K562 (cell line): ENCODE measurements around the gene ADRA1B. TPM values are rescaled to one million over a fixed set of nuclear protein-coding genes. Genes with fewer than 3 reads are reported as not detected.

Experiments used
- ATAC-seq: fragments of 200-7000 bp; cut with Tn5 transposase; 3 replicates; pipeline ENCODE4 v1.9.1; 2020; ENCODE audit warnings: moderate library complexity
- BruUV-seq: library from RNA; stranded (reverse); fragments of 400-500 nt; replicated peaks from 2 replicates; lab custom pipeline; 2021; lab: Mats Ljungman, UMichigan
- CTCF ChIA-PET: fragments of 300-600 bp; formaldehyde crosslinking; extraction: SDS; loops from one replicate; lab custom pipeline; 2021; ENCODE audit warnings: low intra/inter-chr PET ratio; lab: Yijun Ruan, JAX
- POLR2A ChIA-PET: fragments of 300-600, 350-650 bp; sonication (Branson Sonifier 250); formaldehyde crosslinking; extraction: SDS; loops from one replicate; lab custom pipeline; 2021; ENCODE audit warnings: antibody characterized with exemption, inconsistent platforms; lab: Yijun Ruan, JAX
- DNase-seq, 4 experiments: peaks; one replicate each; pipeline versions ENCODE4 v3.0.0 to v3.0.0-alpha.2; 2011 to 2018; ENCODE audit warnings: low spot score in 3 of 4, mixed read lengths in 3 of 4; ENCODE audit errors: extremely low read depth in 1 of 4
- FAIRE-seq: peaks from 2 replicates; lab custom pipeline; 2011; peaks lifted over from hg19 to GRCh38; lab: Jason Lieb, UNC
- H2AFZ ChIP-seq: 2 replicates; pipeline ENCODE4 v1.6.0; 2011; ENCODE audit warnings: low read depth, low read length, control low read depth, inconsistent platforms
- H3K27ac ChIP-seq: fragments of 200-600 bp; 3 replicates; pipeline ENCODE4 v1.8.0; 2011; ENCODE audit warnings: low read depth, mild to moderate bottlenecking, control low read depth, inconsistent platforms, low read length, moderate library complexity, mixed read lengths; ENCODE audit errors: extremely low read depth
- H3K27me3 ChIP-seq, 2 experiments: fragments of 300-600 bp in 1 of 2; 2 replicates in 1 of 2; 3 replicates in 1 of 2; pipeline versions ENCODE4 v1.6.0 to v1.8.0; 2011; ENCODE audit warnings: inconsistent platforms in 2 of 2, low read length in 2 of 2, mild to moderate bottlenecking in 1 of 2, mixed read lengths in 1 of 2, moderate library complexity in 1 of 2; ENCODE audit not compliant: control insufficient read depth in 2 of 2, insufficient read depth in 2 of 2
- H3K36me3 ChIP-seq: fragments of 300-600 bp; 3 replicates; pipeline ENCODE4 v1.8.0; 2011; ENCODE audit warnings: mild to moderate bottlenecking, low read length, inconsistent platforms; ENCODE audit not compliant: control insufficient read depth, insufficient read depth
- H3K4me1 ChIP-seq, 2 experiments: fragments of 200-600 bp in 1 of 2; replicated peaks in 1 of 2; 2 replicates in 1 of 2; 3 replicates in 1 of 2; pipeline versions ENCODE4 v1.5.1 to v1.8.0; 2011; ENCODE audit warnings: inconsistent platforms in 2 of 2, low read length in 2 of 2, mild to moderate bottlenecking in 1 of 2, mixed read lengths in 1 of 2, moderate library complexity in 1 of 2; ENCODE audit not compliant: control insufficient read depth in 2 of 2, insufficient read depth in 2 of 2
- H3K4me2 ChIP-seq: 2 replicates; pipeline ENCODE4 v1.6.1; 2011; ENCODE audit warnings: low read length, control low read depth, inconsistent platforms, mixed read lengths; ENCODE audit not compliant: insufficient read depth
- H3K4me3 ChIP-seq: fragments of 200-600 bp; sonication (generic), shearing (Covaris generic); 2 replicates; pipeline ENCODE4 v1.5.1; 2016; ENCODE audit warnings: control low read depth, inconsistent platforms
- H3K79me2 ChIP-seq: fragments of 200-600 bp; 3 replicates; pipeline ENCODE4 v1.8.0; 2011; ENCODE audit warnings: low read length, inconsistent platforms; ENCODE audit not compliant: control insufficient read depth, insufficient read depth
- H3K9ac ChIP-seq, 2 experiments: 2 replicates each; pipeline versions ENCODE4 v1.6.0 to v1.6.1; 2011; ENCODE audit warnings: low read depth in 2 of 2, low read length in 2 of 2, control low read depth in 1 of 2, inconsistent platforms in 1 of 2, mild to moderate bottlenecking in 1 of 2, mixed read lengths in 1 of 2; ENCODE audit not compliant: insufficient read depth in 1 of 2
- H3K9me1 ChIP-seq: one replicate; pipeline ENCODE4 v1.6.0; 2011; ENCODE audit warnings: inconsistent platforms, mild to moderate bottlenecking, low read length, moderate library complexity; ENCODE audit not compliant: control insufficient read depth, insufficient read depth
- H3K9me3 ChIP-seq: replicated peaks from 2 replicates; pipeline ENCODE4 v1.5.1; 2011; ENCODE audit warnings: low read depth, low read length, inconsistent platforms; ENCODE audit not compliant: control insufficient read depth, insufficient read depth
- H4K20me1 ChIP-seq: replicated peaks from 2 replicates; pipeline ENCODE4 v1.6.1; 2011; ENCODE audit warnings: low read length, inconsistent platforms, mixed read lengths; ENCODE audit not compliant: control insufficient read depth, insufficient read depth
- E2F5 ChIP-seq: sonication (generic); formaldehyde crosslinking; IDR thresholded peaks from 2 replicates; pipeline ENCODE4 v1.8.0; 2022; ENCODE audit warnings: mild to moderate bottlenecking, missing genetic modification reagents
- RAD51 ChIP-seq: fragments of 450-650 bp; IDR thresholded peaks from 2 replicates; pipeline ENCODE4 v1.7.1; 2016; ENCODE audit warnings: low read depth, mild to moderate bottlenecking, borderline replicate concordance
- SLC30A9 ChIP-seq: fragments of 250-450 bp; sonication (Bioruptor Pico); IDR thresholded peaks from 2 replicates; pipeline ENCODE4 v1.8.0; 2022; ENCODE audit warnings: mild to moderate bottlenecking, moderate library complexity
- XRCC5 ChIP-seq: fragments of 200-400 bp; formaldehyde crosslinking; IDR thresholded peaks from 2 replicates; pipeline ENCODE4 v1.6.1; 2017; ENCODE audit warnings: low read depth, mild to moderate bottlenecking, low read length
- ZNF609 ChIP-seq: sonication (generic); formaldehyde crosslinking; IDR thresholded peaks from 2 replicates; pipeline ENCODE4 v1.8.1; 2023; ENCODE audit warnings: missing genetic modification reagents, mild to moderate bottlenecking, borderline replicate concordance
- WGBS: fragments of 100-300 bp; shearing (Covaris generic); methylation state at CpG from one replicate; pipeline ENCODE4 v1.1.6; 2016; ENCODE audit warnings: low coverage, mixed read lengths; ENCODE audit not compliant: insufficient coverage; ENCODE audit errors: missing lambda C conversion rate; 5-methylcytosine and 5-hydroxymethylcytosine counted together
- in situ Hi-C: fragments of 300-500 bp; cut with MboI; formaldehyde crosslinking; loops from 4 replicates; pipeline ENCODE4 v1.15.0; 2018; ENCODE audit warnings: inconsistent platforms, mixed read lengths
- intact Hi-C: fragments of 100-400 bp; cut with micrococcal nuclease; formaldehyde crosslinking; loops from 2 replicates; pipeline ENCODE4 v1.14.2; 2022
- polyA plus RNA-seq, 8 experiments: library from polyadenylated mRNA; depleted of rRNA in 4 of 8; stranded (reverse) in 5 of 8; unstranded in 3 of 8; fragments of >200 nt; fragmentation: Nextera tagmentation in 2 of 8; fragmentation: Illumina TruSeq in 1 of 8; extraction: Ambion mirVana in 2 of 8; extraction: Trizol in 1 of 8; gene quantifications; 2 replicates each; pipeline versions ENCODE4 v1.2.1 to v1.2.3, GENCODE V29; 2011 to 2014; ENCODE audit warnings: inconsistent platforms in 1 of 8, missing spikeins in 1 of 8
- total RNA-seq, 7 experiments: library from RNA; depleted of rRNA in 6 of 7; stranded (reverse); fragments of >200 nt in 6 of 7; fragmentation: Illumina TruSeq in 2 of 7; extraction: Trizol in 2 of 7; gene quantifications; 2 replicates each; pipeline versions ENCODE4 v1.2.1 to v1.2.3, GENCODE V29; 2011 to 2021; ENCODE audit warnings: low replicate concordance in 1 of 7

The ADRA1B gene
- total and polyA plus RNA-seq, 9 of the 15 experiments (the other 6 are each of a cell fraction or from before 2014, with no cell fraction given): not detected

- TF ChIP-seq RAD51 (no peak), ZNF609 (no peak), SLC30A9 (CRISPR knock-in tag) (no peak), XRCC5 (no peak), E2F5 (CRISPR knock-in tag) (no peak)
- no peak overlapping the region for H3K4me2 ChIP-seq
- H3K4me1 ChIP-seq: peaks cover 0 to 3% of the 10 kb centered on the region in 2 experiments; a peak in 1 of 5 replicates
- CTCF ChIA-PET: no interaction called here
- in situ Hi-C loops (loop anchor here (10.0 kb wide), 1 partner anchor 527 kb away; no protein-coding TSS in a partner anchor), intact Hi-C loops (no loop called here)
- no TSS peak for BruUV-seq
- H3K4me3 ChIP-seq: no peak overlapping the region
- H3K27ac ChIP-seq: no peak overlapping the region
- H3K36me3 ChIP-seq: no peaks in the 10 kb centered on the region
- no peaks in the 10 kb centered on the region for H3K79me2 ChIP-seq
- ATAC-seq (no peak), DNase-seq (no peak), FAIRE-seq (no peak)
- WGBS: 5% methylated on average over 9 of the region's 11 CpGs
- peaks cover 22 to 32% of the 10 kb centered on the region in 2 experiments for H3K27me3 ChIP-seq
- no peak overlapping the region for H3K9ac ChIP-seq
- no peak overlapping the region for H2AFZ ChIP-seq
- H4K20me1 ChIP-seq: no peaks in the 10 kb centered on the region
- no peaks in the 10 kb centered on the region for H3K9me1 ChIP-seq
- H3K9me3 ChIP-seq: no peaks in the 10 kb centered on the region
- POLR2A ChIA-PET: no interaction called here
Measured at GRCh38 chr5:159971514-159971913, 55.2 kb downstream of the ADRA1B start.
